Midbrain (tissue), 1 donor: ENCODE measurements around the gene MYO9B.

ENCODE experiments used
- DNase-seq: peaks from one replicate; lab custom pipeline; 2025; lab: John Stamatoyannopoulos, UW

Gene MYO9B

DNA sequence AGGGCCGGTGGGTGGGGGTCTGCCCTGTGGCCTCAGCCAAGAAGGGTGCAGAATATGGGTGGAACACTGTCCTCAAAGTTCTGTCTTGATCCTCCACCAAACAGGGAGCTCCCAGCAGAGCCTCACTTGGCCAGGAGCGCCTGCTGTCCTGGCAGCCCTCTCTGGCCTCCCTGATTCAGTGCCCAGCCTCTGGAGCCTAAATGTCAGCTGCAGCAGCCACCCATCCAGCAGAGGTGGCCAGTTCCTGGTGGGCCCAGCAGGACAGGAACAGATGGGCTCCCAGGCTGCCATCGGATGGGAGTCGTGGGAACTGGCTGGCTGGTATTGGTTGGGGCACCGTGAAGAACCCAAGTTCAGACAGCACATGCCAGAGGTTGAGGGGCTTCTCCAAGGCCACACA, 137.8 kb downstream of the MYO9B start:
- no peak for DNase-seq

- DNase-seq, result no peak
Observed at GRCh38 chr19:17214508-17215126, 139.0 kb downstream of the MYO9B start.

DNA sequence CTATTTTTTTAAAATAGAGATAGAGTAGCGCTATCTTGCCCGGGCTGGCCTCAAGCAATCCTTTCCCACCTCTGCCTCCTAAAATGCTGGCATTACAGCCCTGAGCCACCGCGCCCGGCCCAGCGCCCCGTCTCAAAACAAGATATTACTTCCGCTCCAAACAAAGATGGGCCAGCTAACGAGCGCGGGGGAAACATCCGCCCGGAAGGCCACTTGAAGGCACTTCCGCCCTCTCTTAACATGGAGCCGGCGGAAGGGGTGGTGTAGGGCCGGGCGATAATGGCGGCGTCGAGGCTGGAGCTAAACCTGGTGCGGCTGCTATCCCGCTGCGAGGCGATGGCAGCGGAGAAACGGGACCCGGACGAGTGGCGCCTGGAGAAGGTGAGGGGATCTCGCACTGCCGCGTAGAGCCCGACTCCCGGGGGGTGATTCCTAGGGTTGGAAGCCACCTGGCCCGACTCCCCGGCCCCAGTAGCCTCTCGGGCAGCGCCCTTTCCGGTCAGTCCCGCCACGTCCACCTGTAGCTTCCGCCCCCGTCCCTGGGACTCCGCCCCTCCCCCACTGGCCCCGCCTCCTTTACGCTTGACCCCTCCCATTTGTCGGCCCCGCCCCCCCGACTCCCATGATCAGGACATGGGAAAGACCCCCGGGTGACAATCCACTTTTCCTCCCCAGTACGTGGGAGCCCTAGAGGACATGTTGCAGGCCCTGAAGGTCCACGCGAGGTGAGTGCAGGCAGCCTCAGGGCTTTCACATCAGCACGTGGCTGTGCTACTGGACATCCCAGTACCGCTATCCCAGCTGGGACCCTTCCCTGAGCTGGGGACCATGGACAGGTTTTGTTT, 139.8 kb downstream of the MYO9B start, which contains the start of gene USE1:
Gene USE1 (plus strand): TSS at position 231 of the 845 bp plus-strand sequence. CDS start 49 bp downstream, at position 280.
- DNase-seq, result peak; percentile 94

DNA sequence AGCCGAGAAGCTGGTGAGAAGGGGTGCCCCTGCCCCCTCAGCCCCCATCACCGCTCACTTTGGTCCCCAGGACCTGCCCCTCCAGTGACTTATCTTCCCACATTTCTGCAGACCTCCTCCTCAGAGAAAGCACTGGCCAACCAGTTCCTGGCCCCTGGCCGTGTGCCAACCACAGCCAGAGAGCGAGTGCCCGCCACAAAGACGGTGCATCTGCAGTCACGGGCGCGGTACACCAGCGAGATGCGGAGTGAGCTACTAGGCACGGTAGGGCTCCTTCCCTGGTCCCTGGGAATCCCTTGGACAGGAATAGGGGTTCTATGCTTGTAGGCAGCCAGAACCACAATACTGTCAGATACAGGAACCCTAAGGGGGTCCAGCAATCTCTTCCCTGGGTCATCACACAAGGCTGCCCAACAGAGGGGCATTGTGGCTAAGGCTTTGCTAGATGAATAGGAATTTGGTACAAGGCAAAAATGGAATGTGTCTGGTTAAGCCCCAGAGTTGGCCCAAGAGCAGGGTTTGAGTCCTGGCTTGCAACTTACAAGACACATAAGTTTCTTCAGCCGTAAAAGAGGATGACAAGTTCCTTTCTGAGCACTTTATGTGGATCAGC, 140.6 kb downstream of the MYO9B start:
- no peak for DNase-seq

- DNase-seq, result no peak
Observed at GRCh38 chr19:17219286-17219685, 143.7 kb downstream of the MYO9B start.

- DNase-seq, result no peak
Observed at GRCh38 chr19:17220207-17220758, 144.7 kb downstream of the MYO9B start.

- no peak for DNase-seq
Observed at GRCh38 chr19:17225053-17225452, 149.5 kb downstream of the MYO9B start.

DNA sequence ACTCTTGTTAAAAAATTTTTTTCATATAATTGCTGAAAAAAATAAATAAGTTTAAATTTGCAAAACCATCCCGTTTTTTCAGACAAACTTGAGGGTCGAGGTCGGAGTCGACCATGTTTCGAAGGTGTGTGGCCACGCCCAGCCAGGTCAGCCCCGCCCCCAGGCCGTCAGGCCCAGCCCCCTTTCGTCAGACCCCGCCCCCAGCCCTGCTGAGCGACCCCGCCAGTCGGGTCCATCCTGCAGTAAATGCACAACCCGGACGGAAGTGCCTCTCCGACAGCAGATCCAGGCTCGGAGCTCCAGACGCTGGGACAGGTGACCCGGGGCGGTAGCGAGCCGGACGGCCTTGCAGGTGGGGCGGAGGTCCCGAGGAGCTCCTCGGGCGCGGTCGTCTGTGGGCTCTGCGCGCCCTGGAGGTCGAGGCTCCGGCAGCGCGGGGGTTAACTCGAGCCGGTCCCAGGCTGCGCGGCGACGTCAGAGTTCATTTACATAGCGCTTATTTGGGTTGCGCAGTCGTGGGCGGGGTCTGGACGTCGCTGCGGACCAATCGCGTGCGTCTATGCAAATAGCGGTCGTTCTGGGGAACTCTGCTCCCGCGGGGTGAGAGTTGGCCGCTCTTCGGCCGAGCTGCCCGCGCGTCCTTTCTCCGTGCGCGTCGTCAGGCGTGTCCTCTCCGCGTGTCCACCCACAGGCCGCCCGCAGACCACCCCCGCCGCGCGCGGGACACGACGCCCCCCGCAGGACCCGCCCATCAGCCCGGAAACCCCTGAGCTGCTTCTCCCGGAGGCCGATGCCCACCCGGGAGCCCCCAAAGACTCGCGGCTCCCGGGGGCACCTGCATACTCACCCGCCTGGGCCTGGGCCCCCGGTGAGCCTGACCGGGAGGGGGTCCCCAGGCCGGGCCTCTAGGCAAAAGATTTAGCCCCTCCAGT, 150.7 kb downstream of the MYO9B start, which contains the start of gene OCEL1:
Gene OCEL1 (plus strand): TSS at position 225 of the 932 bp plus-strand sequence. CDS start 22 bp downstream, at position 247.
- peak; percentile 99 for DNase-seq

DNA sequence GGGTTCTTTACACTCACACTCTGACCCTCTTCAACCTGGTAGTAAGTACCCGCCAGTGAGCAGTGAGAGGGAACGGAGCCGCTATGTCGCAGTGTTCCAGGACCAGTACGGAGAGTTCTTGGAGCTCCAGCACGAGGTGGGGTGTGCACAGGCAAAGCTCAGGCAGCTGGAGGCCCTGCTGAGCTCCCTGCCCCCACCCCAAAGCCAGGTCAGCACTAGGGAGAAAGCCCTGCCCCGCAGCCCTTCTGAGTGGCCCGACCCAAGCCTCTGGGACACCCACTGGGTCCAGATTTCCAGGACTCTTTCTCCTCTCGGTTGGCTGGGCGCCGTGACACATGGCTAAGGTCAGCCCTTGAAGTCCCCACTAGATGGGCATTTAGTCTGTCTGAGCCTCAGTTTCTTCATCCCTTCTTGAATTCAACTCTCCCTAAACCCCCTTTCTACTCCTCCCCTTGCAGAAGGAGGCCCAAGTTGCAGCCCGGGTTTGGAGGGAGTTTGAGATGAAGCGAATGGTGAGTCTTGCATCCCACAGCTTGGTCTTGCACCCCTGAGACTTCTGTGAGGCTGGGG, 152.3 kb downstream of the MYO9B start:
- no peak for DNase-seq

- no peak for DNase-seq
Observed at GRCh38 chr19:17229890-17230289, 154.3 kb downstream of the MYO9B start.

DNA sequence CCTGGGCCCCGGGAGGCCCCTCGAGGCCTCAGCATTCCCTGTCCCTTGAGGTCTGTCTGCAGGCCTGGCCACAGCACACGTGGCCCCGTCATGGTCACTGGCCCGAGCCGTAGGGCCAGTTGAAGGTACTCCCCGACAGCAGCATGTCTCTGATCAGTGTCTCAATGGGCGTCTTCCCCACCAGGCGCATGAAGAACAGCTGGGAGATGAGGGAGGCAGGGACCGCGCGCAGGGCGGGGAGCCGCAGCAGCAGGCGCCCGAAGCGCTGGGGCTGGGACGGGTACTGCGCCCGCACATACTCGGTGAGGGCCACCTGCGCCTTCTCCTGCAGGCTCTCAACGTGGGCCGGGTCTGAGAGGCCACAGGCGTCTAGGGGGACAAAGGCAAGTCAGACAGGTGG, 156.7 kb downstream of the MYO9B start:
- DNase-seq, result no peak

- peak; percentile 5 for DNase-seq
Observed at GRCh38 chr19:17234911-17235299, 159.3 kb downstream of the MYO9B start.

- DNase-seq, result peak; percentile 54
Observed at GRCh38 chr19:17235300-17235970, 159.9 kb downstream of the MYO9B start.

DNA sequence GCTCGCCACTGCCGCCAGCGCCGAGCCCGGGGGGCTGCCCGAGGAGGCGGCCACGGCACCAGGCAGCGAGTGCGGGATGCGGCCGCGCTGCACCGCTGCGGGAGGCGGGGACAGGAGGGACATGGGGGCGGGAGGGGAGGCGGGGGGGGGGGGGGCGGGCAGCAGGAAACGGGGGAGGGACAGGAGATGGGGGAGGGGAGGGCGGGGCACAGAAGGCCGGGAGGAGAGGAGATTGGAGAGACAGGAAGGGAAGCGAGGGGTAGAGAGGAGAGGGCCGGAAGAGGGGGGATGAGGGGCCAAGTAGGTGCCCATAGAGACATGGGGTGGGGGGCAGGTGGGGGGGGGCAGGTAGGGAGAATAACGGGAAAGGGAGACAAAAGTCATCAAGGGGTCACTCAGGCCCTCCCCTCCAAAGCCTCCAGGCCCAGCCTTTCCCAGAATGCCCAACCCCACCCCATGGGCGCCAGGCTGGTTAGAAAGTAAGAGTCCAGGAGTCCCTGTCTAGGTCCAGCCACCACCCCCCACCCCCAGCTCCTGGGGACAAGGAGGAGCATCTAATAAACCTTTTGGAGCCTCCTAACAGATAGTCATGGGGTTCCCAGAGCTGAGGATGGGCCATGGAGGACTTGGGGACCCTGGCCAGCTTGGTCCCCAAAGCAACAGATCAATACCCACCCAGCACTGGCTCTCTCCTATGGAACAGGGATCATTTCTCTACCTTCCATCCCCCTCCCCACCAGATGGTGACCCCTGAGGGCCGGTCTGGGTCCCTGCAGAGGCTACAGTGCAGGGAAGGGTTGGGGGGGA, 160.6 kb downstream of the MYO9B start:
- no peak for DNase-seq

DNA sequence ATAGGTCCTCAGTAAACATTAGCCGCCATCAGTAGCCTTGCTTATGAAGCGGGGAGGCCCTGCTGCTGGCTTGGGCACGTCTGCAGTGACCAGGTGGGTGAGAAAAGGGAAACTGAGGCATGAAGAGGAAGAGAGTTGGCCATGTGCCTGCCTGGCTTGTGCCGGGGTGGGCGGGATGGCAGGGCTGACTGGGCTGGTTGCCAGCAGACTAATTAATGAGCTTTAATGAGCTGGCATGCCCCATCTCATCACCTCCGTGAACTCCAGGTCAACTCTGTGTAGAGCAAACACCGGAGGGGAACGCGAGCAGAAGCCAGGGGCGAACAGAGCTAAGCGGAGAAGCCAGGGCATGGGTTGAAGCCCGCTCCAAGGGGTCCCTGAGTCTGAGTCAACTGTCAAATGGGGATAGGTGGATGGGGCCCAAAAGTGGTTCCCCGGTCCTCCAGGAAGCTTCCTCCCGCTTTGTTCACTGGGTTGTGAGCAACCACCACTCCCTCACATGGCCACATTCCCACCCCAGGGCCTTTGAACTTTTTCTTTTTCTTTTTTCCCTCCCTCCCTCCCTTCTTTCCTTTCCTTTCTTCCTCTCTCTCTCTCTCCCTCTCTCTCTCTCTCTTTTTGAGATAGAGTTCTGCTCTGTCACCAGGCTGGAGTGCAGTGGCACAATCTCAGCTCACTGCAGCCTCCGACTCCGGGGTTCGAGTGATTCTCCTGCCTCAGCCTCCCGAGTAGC, 161.4 kb downstream of the MYO9B start:
- no peak for DNase-seq

DNA sequence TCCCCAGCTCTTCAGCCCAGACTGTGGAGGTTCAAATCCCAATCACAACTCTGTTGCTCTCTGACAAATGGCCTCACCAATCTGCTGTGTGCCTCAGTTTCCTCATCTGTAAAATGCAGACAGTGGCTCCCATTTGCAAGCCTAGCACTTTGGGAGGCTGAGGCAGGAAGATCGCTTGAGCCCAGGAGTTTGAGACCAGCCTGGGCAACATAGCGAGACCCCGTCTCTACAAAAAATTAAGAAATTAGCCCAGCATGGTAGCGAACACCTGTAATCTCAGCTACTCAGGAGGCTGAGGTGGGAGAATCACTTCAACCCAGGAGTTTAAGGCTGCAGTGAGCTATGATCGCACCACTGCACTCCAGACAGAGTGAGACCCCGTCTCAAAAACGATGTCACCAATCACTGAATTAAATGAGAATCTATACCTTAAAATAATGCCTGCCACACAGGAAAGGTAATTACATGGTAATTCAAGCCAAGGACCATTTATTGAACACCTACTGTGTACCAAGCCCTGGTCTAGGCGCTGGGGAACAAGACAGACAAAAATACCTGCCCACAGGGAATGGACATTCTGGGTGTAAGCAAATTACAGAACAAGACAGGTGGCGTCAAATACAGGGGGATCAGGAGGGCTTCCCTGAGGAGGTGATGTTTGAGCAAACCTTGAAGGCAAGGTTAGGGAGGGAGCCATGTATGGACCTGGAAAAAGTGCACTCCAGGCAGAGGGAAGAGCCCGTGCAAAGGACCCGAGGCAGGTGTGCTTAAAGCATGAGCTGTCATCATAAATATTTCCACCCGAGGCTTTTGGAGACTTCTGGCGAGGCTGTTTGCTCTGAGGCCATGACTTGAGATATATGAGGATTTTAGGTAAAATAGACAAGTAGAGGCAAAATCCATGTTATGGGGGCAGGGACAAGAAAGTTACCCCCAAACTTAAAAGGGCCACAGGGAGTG, 162.4 kb downstream of the MYO9B start:
- no peak for DNase-seq

GRCh38 chr19:17240062-17240752, 164.6 kb downstream of the MYO9B start:
- DNase-seq, result no peak
